Activated effector memory CD4-positive, alpha-beta T cell treated with Interleukin-2 at 50 U/mL for 16 hours (primary cell): ENCODE data around the gene TP53TG3.
"Not testable (repeated sequence)": the region's sequence is repeated elsewhere in the genome, so short reads cannot be mapped to it uniquely, and the experiment has no call there.

Experiments
- DNase-seq: peaks from one replicate; pipeline ENCODE4 v3.0.0-alpha.2; 2020

Gene TP53TG3, protein sequence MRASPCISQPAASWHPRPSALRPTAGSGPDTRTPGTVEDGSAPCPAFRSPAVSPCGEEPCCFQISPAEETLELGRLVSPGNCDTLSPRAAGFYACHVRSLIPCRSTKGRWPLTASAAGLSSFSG

DNA sequence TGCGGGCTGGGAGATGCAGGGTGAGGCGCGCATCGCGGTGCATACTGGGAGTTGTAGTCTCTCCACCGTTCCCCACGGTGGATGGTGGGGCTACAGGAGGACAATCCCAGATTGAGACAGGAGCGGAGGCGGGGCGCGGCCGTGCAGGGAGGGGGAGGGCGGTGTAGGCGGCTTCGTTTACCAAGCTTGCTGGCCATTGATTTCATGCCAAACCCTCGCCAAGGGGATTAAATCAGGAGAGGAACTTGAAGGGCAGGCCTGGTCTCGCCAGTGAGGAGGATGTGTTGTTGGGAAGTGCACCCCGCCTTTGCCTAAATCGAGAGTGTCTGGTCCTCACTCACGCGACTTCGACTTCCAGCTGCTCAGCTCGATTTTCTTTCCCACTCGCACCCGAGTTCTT is at the start of gene TP53TG3:
TSS of gene TP53TG3 (minus strand) at position 101 of the 400 bp plus-strand sequence. CDS start at position 33, 68 bp downstream.
- DNase-seq = not testable (repeated sequence)

DNA sequence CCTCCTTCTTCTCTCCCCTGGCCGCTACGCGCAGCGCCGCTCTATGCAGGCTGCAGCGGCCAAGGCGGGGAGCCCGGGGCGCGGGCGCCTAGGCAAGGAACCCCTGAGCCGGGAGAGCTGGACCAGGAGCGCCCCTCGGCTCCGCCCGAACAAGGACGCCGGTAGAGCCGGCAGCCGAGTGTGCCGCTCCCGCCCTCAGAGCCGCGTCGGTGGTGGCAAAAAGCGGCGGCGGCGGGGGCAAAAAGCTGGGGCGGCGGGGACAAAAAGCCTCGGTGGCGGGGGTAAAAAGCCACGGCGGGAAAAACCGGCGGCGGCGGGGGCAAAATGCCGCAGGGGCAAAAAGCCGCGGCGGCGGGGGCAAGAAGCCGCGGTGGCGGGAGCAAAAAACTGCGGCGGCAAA is 25.1 kb downstream of the TP53TG3 start:
- not testable (repeated sequence) for DNase-seq

DNA sequence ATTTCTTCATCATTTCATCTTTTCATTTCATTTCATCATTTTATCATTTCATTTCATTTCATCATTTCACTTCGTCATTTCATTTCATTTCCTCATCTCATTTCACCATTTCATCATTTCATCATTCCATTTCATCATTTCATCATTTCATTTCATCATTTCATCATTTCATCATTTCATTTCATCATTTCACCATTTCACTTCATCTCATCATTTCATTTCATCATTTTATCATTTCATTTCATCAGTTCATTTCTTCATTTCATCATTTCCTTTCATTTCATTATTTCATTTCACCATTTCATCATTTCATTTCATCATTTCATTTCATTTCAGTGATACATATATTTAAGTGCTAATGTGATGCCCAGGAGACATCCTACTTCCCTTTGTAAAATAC is 28.4 kb downstream of the TP53TG3 start:
- not testable (repeated sequence) for DNase-seq

DNA sequence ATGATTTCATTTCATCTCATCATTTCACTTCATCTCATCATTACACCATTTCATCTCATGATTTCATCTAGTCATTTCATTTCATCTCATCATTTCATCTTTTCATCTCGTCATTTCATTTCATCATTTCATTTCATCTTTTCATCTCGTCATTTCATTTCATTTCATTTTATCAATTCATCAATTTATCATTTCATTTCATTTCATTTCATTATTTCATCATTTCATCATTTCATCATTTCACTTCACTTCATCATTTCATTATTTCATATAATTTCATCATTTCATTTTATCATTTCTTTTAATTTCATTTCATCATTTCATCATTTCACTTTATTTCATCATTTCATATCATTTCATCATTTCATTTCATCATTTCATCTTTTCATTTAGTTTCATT is 29.2 kb downstream of the TP53TG3 start:
- not testable (repeated sequence) for DNase-seq

DNA sequence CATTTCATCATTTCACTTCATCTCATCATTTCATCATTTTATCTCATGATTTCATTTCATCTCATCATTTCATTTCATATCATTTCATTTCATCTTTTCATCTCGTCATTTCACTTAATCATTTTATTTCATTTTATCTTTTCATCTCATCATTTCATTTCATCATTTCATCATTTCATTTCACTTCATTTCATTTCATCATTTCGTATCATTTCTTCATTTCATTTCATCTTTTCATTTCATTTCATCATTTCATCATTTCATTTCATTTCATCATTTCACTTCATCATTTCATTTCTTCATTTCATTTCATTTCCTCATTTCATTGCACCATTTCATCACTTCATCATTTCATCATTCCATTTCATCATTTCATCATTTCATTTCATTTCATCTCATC is 29.8 kb downstream of the TP53TG3 start:
- DNase-seq = not testable (repeated sequence)

DNA sequence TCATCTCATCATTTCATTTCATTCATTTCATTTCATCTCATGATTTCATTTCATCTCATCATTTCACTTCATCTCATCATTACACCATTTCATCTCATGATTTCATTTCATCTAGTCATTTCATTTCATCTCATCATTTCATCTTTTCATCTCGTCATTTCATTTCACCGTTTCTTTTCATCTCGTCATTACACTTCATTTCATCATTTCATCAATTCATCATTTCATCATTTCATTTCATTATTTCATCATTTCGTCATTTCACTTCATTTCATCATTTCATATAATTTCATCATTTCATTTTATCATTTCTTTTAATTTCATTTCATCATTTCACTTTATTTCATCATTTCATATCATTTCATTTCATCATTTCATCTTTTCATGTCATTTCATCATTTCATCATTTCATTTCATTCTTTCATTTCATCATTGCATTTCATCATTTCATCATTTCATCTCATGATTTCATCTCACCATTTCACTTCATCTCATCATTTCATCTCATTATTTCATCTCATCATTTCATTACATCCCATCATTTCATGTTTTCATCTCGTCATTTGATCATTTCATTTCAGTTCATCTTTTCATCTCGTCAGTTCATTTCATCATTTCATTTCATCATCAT is 30.6 kb downstream of the TP53TG3 start:
- DNase-seq = not testable (repeated sequence)

DNA sequence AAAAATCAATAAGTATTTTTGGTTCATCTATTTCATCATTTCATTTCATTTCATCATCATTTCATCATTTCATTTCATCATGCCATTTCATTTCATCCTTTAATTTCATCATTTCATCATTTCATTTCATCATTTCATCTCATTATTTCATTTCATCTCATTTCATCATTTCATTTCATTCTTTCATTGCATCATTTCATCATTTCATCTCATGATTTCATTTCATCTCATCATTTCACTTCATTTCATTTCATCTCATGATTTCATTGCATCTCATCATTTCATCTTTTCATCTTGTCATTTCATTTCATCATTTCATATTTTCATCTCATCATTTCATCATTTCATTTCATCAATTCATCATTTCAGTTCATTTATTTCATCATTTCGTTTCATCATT is 31.2 kb downstream of the TP53TG3 start:
- DNase-seq = not testable (repeated sequence)

DNA sequence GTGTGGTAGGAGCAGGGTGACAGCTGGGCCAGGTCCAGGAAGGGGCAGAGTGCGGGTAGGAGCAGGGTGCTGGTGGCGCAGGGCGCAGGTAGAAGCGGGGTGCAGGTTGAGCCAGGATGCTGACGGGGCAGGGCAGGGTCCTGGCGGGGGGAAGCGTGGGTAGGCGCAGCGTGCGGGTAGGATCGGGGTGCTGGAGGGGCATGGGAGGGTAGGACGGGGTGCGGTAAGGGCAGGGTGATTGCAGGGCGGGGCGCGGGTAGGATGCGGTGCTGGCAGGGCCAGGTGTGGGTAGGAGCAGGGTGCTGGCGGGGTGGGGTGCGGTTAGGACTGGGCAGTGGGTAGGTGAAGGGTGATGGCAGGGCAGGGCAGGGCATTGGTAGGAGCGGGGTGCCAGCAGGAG is 38.4 kb downstream of the TP53TG3 start:
- DNase-seq = not testable (repeated sequence)

DNA sequence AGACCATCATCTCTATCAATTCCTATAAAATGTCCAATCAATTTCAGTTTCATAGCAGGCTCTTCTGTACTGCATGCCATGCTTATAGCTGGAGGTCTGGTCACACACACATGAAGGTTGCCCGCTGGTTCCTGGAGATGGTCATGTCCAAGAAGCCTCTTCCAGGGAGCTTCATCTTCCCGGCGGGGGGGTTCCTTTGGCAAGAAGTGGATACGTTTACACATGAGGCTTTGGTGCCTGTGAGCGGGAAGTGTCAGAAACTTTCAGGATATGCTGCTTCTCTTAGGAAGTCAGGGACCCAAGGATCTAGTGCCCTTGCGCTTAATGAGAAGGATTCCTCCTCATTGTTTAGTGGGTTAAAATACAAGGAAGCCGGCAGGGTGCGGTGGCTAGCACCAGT is 43.9 kb downstream of the TP53TG3 start:
- not testable (repeated sequence) for DNase-seq
